ENCODE results near the gene KLHL26. TPM values are rescaled to one million over a fixed set of nuclear protein-coding genes. Genes with fewer than 3 reads are reported as not detected.

Gene KLHL26
- total RNA-seq, 4 donors from 2014 or later, result 1.6 to 6.6 (median 3.4) TPM

GRCh38 chr19:18645035-18645511, 8.2 kb downstream of the KLHL26 start:
- Histone ChIP-seq H3K27me3 (no peaks in the 10 kb centered on the region), H3K27ac (peak overlapping the region in 3 of 4 donors; percentile 53 to 61 (median 61)), H3K4me3 (peak overlapping the region in 2 of 4 donors; percentile 3 to 28), H3K36me3 (no peaks in the 10 kb centered on the region), H3K4me1 (peaks cover 22 to 52% (median 34%) of the 10 kb centered on the region in 3 donors), H3K9me3 (no peaks in the 10 kb centered on the region)
- 56% methylated on average over 10 of the region's 13 CpGs; no CpG with 5 or more reads in 1 of the 2 donors for WGBS, 2 donors
- TF ChIP-seq CTCF (IDR thresholded peaks at IDR 0.05), result no peak
- no peak for TF ChIP-seq POLR2A (IDR thresholded peaks at IDR 0.05)
- intact Hi-C loops (cut with DNase I), result no loop called here
- DNase-seq, result no peak

DNA sequence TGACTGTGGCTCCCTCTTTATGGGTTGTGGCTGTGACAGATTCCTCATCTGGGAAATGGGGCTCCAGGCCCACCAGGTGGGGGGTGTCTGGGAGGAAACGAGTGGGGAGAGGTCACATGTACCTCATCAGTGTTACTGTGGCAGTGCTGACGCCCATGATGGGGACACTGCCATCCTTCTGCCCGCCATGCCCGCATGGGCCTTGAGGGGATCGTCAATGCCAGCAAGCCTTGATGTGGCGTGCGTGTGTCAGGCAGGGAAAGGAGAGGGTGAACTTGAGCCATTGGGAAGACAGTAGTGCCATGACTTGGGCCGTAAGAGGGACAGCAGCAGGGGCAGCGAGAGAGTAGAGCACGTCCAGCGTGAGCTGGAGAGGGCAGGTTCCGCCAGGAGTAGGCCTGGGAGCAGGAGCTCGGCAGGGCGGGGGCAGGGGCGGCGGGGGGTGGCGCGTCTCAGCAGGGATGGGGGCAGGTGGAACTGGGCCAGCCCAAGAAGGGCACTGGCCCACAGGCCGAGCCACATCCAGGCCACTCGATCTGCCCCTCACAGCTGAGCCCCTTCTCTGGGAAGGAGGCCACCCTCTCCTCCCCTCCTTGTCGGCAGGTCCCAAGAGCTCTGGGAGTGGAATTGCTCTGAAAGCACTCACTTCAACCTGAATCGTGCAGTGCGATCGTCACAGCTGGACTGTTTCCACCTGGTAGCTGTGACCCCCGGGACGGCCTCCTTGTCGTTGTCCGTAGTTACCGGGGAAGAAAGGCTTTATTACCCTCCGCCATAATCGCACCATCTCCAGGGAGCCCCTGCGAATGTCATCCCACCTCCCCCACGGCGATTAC, 9.9 kb downstream of the KLHL26 start:
- 90 to 97% methylated on average over 19 to 24 of the region's 34 CpGs for WGBS, 2 donors
- H3K4me3 ChIP-seq, result no peak overlapping the region
- H3K27me3 ChIP-seq, result no peaks in the 10 kb centered on the region
- TF ChIP-seq POLR2A (IDR thresholded peaks at IDR 0.05) (no peak), CTCF (IDR thresholded peaks at IDR 0.05) (no peak)
- no peaks in the 10 kb centered on the region for H3K9me3 ChIP-seq
- DNase-seq, result no peak
- H3K4me1 ChIP-seq, result peaks cover 25 to 69% (median 50%) of the 10 kb centered on the region in 3 donors
- intact Hi-C loops (cut with DNase I), result no loop called here
- peak overlapping the region in 2 of 4 donors; percentile 21 to 77 for H3K27ac ChIP-seq
- H3K36me3 ChIP-seq, result no peaks in the 10 kb centered on the region

- Histone ChIP-seq H3K4me3 (no peak overlapping the region), H3K9me3 (no peaks in the 10 kb centered on the region), H3K4me1 (peaks cover 25 to 73% (median 53%) of the 10 kb centered on the region in 3 donors), H3K36me3 (no peaks in the 10 kb centered on the region), H3K27me3 (no peaks in the 10 kb centered on the region), H3K27ac (peak overlapping the region in 3 of 4 donors; percentile 77 to 95 (median 86))
- 92 to 100% methylated on average over 1 of the region's 1 CpG for WGBS, 2 donors
- DNase-seq, result no peak
- TF ChIP-seq POLR2A (IDR thresholded peaks at IDR 0.05) (no peak), CTCF (IDR thresholded peaks at IDR 0.05) (no peak)
- intact Hi-C loops (cut with DNase I), result no loop called here
Measured at GRCh38 chr19:18647371-18647767, 10.5 kb downstream of the KLHL26 start.

GRCh38 chr19:18647807-18648206, 11.0 kb downstream of the KLHL26 start:
- no peak for DNase-seq
- intact Hi-C loops (cut with DNase I), result no loop called here
- WGBS, 2 donors, result 89 to 97% methylated on average over 2 to 4 of the region's 10 CpGs
- Histone ChIP-seq H3K4me1 (peaks cover 25 to 73% (median 53%) of the 10 kb centered on the region in 3 donors), H3K9me3 (no peaks in the 10 kb centered on the region), H3K36me3 (no peaks in the 10 kb centered on the region), H3K27me3 (no peaks in the 10 kb centered on the region), H3K4me3 (no peak overlapping the region), H3K27ac (peak overlapping the region; percentile 75 to 95 (median 82))
- TF ChIP-seq CTCF (IDR thresholded peaks at IDR 0.05) (no peak), POLR2A (IDR thresholded peaks at IDR 0.05) (no peak)

- peak overlapping the region; percentile 75 to 95 (median 82) for H3K27ac ChIP-seq
- intact Hi-C loops (cut with DNase I), result no loop called here
- H3K4me3 ChIP-seq, result peak overlapping the region in 2 of 4 donors; percentile 9 to 54
- H3K4me1 ChIP-seq, result peaks cover 25 to 73% (median 53%) of the 10 kb centered on the region in 3 donors
- WGBS, 2 donors, result 29 to 67% methylated on average over 6 to 11 of the region's 13 CpGs
- H3K9me3 ChIP-seq, result no peaks in the 10 kb centered on the region
- H3K27me3 ChIP-seq, result no peaks in the 10 kb centered on the region
- TF ChIP-seq POLR2A (IDR thresholded peaks at IDR 0.05) (no peak), CTCF (IDR thresholded peaks at IDR 0.05) (no peak)
- H3K36me3 ChIP-seq, result no peaks in the 10 kb centered on the region
- DNase-seq, result no peak
Measured at GRCh38 chr19:18648973-18649315, 12.1 kb downstream of the KLHL26 start.
